ENCODE measurements around the gene ZNF14. TPM values are rescaled to one million over a fixed set of nuclear protein-coding genes. Genes with fewer than 3 reads are reported as not detected.

The ZNF14 gene
- total and polyA plus RNA-seq, 9 of the 15 experiments (the other 6 are each of a cell fraction or from before 2014, with no cell fraction given): 1.9 to 7.0 (median 4.0) TPM

GRCh38 chr19:19668230-19669012 lies 64.5 kb downstream of the ZNF14 start, which contains the start of gene ZNF101 (continued):
- TF ChIP-seq RREB1 (CRISPR knock-in tag; IDR thresholded peaks at IDR 0.05) (no peak), JUND (IDR thresholded peaks at IDR 0.05; ENCODE audit: borderline replicate concordance, low read depth, low read length) (peak; percentile 22; the same call in 1 of the 2 replicates), JUND (tag; IDR thresholded peaks at IDR 0.05; ENCODE audit: borderline replicate concordance, low read depth, low read length) (no peak), FOSL1 (tag; conservative IDR thresholded peaks at IDR 0.05) (no peak), REST (IDR thresholded peaks at IDR 0.05; ENCODE audit: borderline replicate concordance) (no peak; the same call in 1 of the 2 replicates), REST (CRISPR knock-in tag; IDR thresholded peaks at IDR 0.05; ENCODE audit: low read depth) (no peak), PBX2 (CRISPR knock-in tag; IDR thresholded peaks at IDR 0.05; ENCODE audit: low read depth) (peak; percentile 93), PBX2 (tag; conservative IDR thresholded peaks at IDR 0.05; ENCODE audit: low read depth) (peak; percentile 96), ADNP (tag; IDR thresholded peaks at IDR 0.05) (no peak)

Measured in K562 (cell line).